A549 (cell line): ENCODE data around the gene CDHR1.

Experiments used
- CEBPB ChIP-seq, 2 experiments: fragments of >200 bp in 1 of 2; sonication (Bioruptor Twin) in 1 of 2; formaldehyde crosslinking in 1 of 2; IDR thresholded peaks; 2 replicates each; pipeline ENCODE4 v1.6.1; 2012 to 2016
- MYC ChIP-seq: IDR thresholded peaks from 2 replicates; pipeline ENCODE4 v1.6.1; 2012; ENCODE audit warnings: mild to moderate bottlenecking, inconsistent platforms, low read length, improper control_type of control experiment, borderline replicate concordance
- RNF2 ChIP-seq: fragments of 200-600 bp; sonication (generic); IDR thresholded peaks from 2 replicates; pipeline ENCODE4 v1.6.1; 2016; ENCODE audit warnings: low read depth, mild to moderate bottlenecking, antibody characterized with exemption, moderate library complexity, borderline replicate concordance
- TF ChIP-seq, protein P1 (sequence below): fragments of >200 bp; sonication (Bioruptor Twin); formaldehyde crosslinking; IDR thresholded peaks from 3 replicates; pipeline ENCODE4 v1.5.1; 2016

DNA sequence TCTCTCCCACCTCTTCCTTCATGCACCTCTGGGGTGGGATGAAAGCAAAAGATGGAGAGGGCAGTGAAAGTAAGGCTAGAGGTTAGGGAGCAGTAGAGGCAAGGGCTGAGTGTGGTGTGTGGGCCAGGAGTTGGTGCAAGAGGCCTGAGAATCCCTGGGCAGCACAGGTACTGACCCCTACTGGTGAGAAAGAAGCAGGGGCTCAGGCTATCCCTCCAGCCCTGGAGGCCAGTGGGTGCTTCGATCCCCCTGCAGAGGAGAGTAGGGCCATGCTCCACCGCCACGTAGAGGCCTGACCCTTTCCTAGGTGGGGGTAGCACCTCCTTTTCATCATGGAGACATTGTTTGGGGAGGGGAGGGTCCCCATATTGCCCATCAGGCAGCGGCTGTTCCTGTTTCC lies 9.8 kb downstream of the CDHR1 start:
- TF ChIP-seq CEBPB (IDR thresholded peaks at IDR 0.05) (no peak), RNF2 (no peak), MYC (no peak)
- TF ChIP-seq, protein P1, sequence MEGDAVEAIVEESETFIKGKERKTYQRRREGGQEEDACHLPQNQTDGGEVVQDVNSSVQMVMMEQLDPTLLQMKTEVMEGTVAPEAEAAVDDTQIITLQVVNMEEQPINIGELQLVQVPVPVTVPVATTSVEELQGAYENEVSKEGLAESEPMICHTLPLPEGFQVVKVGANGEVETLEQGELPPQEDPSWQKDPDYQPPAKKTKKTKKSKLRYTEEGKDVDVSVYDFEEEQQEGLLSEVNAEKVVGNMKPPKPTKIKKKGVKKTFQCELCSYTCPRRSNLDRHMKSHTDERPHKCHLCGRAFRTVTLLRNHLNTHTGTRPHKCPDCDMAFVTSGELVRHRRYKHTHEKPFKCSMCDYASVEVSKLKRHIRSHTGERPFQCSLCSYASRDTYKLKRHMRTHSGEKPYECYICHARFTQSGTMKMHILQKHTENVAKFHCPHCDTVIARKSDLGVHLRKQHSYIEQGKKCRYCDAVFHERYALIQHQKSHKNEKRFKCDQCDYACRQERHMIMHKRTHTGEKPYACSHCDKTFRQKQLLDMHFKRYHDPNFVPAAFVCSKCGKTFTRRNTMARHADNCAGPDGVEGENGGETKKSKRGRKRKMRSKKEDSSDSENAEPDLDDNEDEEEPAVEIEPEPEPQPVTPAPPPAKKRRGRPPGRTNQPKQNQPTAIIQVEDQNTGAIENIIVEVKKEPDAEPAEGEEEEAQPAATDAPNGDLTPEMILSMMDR, result no peak
